Loucy (cell line): ENCODE data around the gene NDEL1.

ENCODE experiments used
- H2AFZ ChIP-seq: fragments of 200-600 bp; sonication (generic); 2 replicates; pipeline ENCODE4 v1.6.0; 2016; ENCODE audit warnings: antibody characterized with exemption, mild to moderate bottlenecking, low read length, moderate library complexity
- H3F3A ChIP-seq: fragments of 200-600 bp; 2 replicates; pipeline ENCODE4 v1.6.0; 2016; ENCODE audit warnings: antibody characterized with exemption, low read depth, mild to moderate bottlenecking
- H3K27me3 ChIP-seq: fragments of 200-600 bp; sonication (generic); 2 replicates; pipeline ENCODE4 v1.6.1; 2014; ENCODE audit warnings: low read length, mild to moderate bottlenecking; ENCODE audit not compliant: insufficient read depth, poor library complexity, severe bottlenecking
- H3K36me3 ChIP-seq: fragments of 200-600 bp; sonication (generic); 2 replicates; pipeline ENCODE4 v1.6.1; 2016; ENCODE audit warnings: low read length; ENCODE audit not compliant: insufficient read depth
- H3K4me1 ChIP-seq: fragments of 200-600 bp; sonication (generic); 2 replicates; pipeline ENCODE4 v1.5.1; 2014; ENCODE audit warnings: low read length, mild to moderate bottlenecking; ENCODE audit not compliant: insufficient read depth, poor library complexity, severe bottlenecking
- H3K4me2 ChIP-seq: fragments of 200-600 bp; sonication (generic); 2 replicates; pipeline ENCODE4 v1.6.0; 2014; ENCODE audit warnings: antibody characterized with exemption, low read length, low read depth, mild to moderate bottlenecking; ENCODE audit not compliant: poor library complexity, severe bottlenecking
- H3K4me3 ChIP-seq: fragments of 200-600 bp; sonication (generic); 2 replicates; pipeline ENCODE4 v1.5.1; 2014; ENCODE audit warnings: low read length, mild to moderate bottlenecking, mixed read lengths; ENCODE audit not compliant: poor library complexity, severe bottlenecking
- H3K79me2 ChIP-seq: fragments of 200-600 bp; sonication (generic); 2 replicates; pipeline ENCODE4 v1.6.1; 2014; ENCODE audit warnings: low read length; ENCODE audit not compliant: insufficient read depth
- H3K9ac ChIP-seq: fragments of 200-600 bp; sonication (generic); 2 replicates; pipeline ENCODE4 v1.6.0; 2014; ENCODE audit warnings: mild to moderate bottlenecking, low read depth, low read length, moderate library complexity; ENCODE audit not compliant: poor library complexity, severe bottlenecking
- H3K9me2 ChIP-seq: fragments of 200-600 bp; sonication (generic); replicated peaks from 2 replicates; pipeline ENCODE4 v1.6.1; 2016; ENCODE audit warnings: low read depth, low read length, mixed read lengths
- H3K9me3 ChIP-seq: fragments of 200-600 bp; sonication (generic); 2 replicates; pipeline ENCODE4 v1.6.1; 2014; ENCODE audit warnings: mild to moderate bottlenecking, antibody characterized with exemption, low read length, low read depth; ENCODE audit not compliant: insufficient read depth
- H4K20me1 ChIP-seq: fragments of 200-600 bp; sonication (generic); 2 replicates; pipeline ENCODE4 v1.6.0; 2014; ENCODE audit warnings: antibody characterized with exemption, low read length, mild to moderate bottlenecking; ENCODE audit not compliant: insufficient read depth, poor library complexity, severe bottlenecking
- EZH2phosphoT487 ChIP-seq: fragments of 200-600 bp; IDR thresholded peaks from 2 replicates; pipeline ENCODE4 v1.6.1; 2018; ENCODE audit warnings: antibody characterized with exemption, mild to moderate bottlenecking, moderate library complexity, borderline replicate concordance
- TF ChIP-seq, protein P1 (sequence below): fragments of 200-600 bp; sonication (generic); conservative IDR thresholded peaks from 2 replicates; pipeline ENCODE4 v1.5.1; 2014; ENCODE audit warnings: mild to moderate bottlenecking, antibody characterized with exemption, low read length

The NDEL1 gene

DNA sequence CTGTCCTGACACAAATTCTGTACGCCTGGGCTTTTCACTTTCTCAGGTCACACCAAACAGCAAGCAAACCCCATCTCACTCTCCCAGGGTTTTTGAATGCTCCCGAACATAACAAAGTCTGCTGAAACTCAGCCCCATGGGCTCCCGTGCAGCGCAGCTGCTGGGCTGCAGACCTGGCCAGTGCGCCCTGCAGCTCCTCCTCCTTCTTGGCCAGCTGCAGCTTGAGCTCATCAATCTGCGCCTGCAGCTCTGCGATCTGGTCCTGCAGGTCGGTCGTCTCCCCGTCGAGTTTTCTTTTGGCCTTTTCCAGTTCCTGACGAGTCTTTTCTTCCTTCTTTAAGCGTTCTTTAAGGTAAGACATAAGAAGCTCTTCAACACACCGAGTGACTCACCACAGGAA, 70.5 kb downstream of the NDEL1 start:
- Histone ChIP-seq H3F3A (no peaks in the 10 kb centered on the region), H2AFZ (no peak overlapping the region), H3K9me2 (no peaks in the 10 kb centered on the region), H3K9me3 (no peaks in the 10 kb centered on the region), H3K9ac (no peak overlapping the region), H3K27me3 (no peaks in the 10 kb centered on the region), H3K36me3 (peaks cover 66% of the 10 kb centered on the region), H4K20me1 (no peaks in the 10 kb centered on the region), H3K4me1 (no peaks in the 10 kb centered on the region), H3K79me2 (no peaks in the 10 kb centered on the region), H3K4me2 (no peak overlapping the region), H3K4me3 (no peak overlapping the region)
- TF ChIP-seq, protein P1, sequence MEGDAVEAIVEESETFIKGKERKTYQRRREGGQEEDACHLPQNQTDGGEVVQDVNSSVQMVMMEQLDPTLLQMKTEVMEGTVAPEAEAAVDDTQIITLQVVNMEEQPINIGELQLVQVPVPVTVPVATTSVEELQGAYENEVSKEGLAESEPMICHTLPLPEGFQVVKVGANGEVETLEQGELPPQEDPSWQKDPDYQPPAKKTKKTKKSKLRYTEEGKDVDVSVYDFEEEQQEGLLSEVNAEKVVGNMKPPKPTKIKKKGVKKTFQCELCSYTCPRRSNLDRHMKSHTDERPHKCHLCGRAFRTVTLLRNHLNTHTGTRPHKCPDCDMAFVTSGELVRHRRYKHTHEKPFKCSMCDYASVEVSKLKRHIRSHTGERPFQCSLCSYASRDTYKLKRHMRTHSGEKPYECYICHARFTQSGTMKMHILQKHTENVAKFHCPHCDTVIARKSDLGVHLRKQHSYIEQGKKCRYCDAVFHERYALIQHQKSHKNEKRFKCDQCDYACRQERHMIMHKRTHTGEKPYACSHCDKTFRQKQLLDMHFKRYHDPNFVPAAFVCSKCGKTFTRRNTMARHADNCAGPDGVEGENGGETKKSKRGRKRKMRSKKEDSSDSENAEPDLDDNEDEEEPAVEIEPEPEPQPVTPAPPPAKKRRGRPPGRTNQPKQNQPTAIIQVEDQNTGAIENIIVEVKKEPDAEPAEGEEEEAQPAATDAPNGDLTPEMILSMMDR = no peak

DNA sequence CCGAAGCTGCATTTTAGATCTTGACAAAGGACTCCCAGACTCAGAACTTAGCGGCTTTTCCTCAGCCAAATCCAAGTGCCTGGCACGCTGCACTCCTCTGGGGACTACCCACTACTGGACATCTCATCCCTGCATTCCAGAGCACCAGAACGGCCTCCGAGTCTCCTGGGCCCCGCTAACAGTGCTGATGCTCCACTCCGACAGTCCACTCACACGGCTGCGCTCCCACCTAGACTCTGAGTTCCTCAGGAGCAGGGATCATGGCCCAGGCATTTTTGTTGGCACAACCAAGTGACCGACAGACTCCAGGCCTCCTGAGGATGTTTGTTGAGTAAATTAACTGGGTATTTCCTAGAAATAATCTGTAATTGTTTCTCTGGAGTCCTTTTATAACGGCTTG, 79.1 kb downstream of the NDEL1 start:
- Histone ChIP-seq H3K4me1 (no peaks in the 10 kb centered on the region), H3K27me3 (no peaks in the 10 kb centered on the region), H3K79me2 (no peaks in the 10 kb centered on the region), H3K4me2 (no peak overlapping the region), H3K9me3 (no peaks in the 10 kb centered on the region), H3K4me3 (no peak overlapping the region), H3K9me2 (no peaks in the 10 kb centered on the region), H2AFZ (no peak overlapping the region), H3F3A (no peaks in the 10 kb centered on the region), H3K9ac (no peak overlapping the region), H4K20me1 (no peaks in the 10 kb centered on the region), H3K36me3 (peaks cover 80% of the 10 kb centered on the region; the same call in 1 of the 2 replicates)
- TF ChIP-seq, protein P1 = no peak
- TF ChIP-seq EZH2phosphoT487 = no peak
